ENCODE results near the gene SLC27A1.

Gene SLC27A1

DNA sequence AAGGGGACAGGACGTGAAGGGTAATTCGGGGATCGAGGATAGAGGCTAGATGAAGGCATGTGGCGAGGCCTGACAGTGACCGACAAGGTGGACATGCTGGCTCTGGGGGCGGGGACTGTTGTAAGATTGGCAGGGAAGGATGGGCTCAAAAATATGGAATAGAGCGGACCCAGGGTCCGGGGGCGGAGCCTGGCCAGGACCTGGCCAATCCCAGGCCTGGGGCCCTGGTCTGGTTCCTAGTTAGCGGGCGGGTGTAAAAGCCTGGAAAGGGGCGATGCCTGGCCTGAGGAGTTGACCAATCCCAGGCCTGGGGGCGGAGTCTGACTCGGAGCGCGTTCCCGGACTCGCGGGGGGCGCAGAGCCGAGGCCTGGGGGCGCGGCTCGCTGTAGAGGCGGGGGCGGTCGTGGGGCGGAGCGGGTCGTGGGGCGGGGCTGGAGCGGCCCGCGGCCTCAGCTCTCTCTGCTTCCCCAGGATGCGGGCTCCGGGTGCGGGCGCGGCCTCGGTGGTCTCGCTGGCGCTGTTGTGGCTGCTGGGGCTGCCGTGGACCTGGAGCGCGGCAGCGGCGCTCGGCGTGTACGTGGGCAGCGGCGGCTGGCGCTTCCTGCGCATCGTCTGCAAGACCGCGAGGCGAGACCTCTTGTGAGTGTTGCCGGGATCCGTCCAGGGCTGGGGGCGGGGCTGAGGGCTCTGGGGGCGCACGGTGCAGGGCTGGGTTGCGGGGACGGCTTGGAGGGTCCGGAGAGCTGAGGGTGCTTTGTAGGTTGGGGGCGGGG, at the start of gene SLC27A1:
Gene SLC27A1 (plus strand): TSS at position 457 of the 774 bp plus-strand sequence. CDS start 17 bp downstream, at position 474.
- DNase-seq = peak; percentile 94 to 98

DNA sequence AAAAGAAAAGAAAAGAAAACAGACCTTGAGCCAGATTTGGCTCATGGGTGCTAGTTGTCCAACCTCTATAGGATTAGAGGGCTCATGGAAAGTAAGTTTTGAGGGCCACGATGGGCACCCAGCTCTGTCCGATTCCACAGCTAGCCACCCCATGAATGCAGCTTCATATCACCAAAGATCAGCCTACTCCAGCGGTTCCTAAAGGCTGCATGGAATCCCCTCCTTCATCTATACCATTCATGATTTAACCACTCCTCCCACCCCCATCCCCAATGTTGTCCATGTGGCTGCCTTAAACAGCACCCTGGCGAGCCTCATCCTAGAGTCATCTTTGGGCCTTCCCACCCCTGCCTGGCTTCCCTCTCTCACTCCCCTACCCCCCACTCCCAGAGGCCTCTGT, 48.4 kb upstream of the SLC27A1 start:
- DNase-seq = no peak

DNA sequence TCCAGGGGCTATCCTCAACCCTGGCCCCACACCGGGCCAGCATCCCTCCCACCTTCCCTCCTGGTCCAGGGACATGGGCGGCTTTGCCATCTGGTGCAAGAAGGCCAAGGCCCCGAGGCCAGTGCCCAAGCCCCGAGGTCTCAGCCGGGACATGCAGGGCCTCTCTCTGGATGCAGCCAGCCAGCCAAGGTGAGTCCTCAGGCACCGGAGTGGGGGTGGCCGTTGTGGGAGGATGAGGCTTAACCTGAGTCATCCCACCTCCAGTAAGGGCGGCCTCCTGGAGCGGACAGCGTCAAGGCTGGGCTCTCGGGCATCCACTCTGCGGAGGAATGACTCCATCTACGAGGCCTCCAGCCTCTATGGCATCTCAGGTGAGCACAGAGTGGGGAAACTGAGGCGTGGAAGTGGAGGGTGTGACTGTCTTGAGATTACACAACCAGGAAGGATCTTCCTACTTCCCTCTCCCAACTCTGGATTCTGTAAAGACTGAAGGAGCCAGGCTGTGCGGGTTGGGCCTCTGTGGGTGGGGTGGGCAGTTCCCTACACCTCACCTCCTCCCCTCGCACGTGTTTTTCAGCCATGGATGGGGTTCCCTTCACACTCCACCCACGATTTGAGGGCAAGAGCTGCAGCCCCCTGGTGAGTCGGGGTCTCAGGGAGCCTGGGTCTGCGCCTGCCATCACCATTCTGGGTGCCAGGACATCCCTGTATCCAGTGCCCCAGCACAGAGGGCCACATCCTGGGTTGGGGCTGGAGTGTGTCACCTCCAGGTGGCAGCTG, 46.7 kb upstream of the SLC27A1 start:
- DNase-seq = no peak

DNA sequence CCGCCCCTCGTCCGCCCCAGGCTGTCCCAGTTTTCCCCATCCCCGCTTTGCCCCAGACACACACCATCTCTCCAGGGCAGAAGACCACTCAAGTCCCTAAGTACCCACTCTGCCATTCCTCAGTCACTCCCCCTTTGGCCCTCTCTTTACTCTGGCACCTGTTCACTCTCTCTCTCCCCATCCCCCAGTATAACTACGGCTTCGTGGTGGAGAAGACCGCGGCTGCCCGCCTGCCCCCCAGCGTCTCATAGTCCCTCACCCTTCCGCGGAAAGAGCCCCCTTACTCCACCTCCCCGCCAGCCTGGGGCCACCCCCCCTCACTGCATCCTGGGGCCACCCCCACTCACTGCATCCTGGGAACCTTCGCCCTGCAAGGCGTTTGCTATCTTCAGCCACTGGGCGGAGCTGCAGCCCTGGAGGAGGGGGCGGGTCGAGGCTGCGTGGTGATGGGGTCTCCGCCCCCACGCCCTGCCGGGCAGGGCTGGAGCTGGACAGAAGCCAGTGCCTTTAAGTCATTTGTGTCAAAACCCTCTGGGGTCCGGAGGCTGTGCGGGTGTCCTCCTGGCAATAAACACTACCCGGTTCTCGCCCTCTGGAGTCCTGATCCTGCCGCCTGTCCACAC, 45.5 kb upstream of the SLC27A1 start:
- DNase-seq = peak in 1 of 2 experiments; percentile 38

DNA sequence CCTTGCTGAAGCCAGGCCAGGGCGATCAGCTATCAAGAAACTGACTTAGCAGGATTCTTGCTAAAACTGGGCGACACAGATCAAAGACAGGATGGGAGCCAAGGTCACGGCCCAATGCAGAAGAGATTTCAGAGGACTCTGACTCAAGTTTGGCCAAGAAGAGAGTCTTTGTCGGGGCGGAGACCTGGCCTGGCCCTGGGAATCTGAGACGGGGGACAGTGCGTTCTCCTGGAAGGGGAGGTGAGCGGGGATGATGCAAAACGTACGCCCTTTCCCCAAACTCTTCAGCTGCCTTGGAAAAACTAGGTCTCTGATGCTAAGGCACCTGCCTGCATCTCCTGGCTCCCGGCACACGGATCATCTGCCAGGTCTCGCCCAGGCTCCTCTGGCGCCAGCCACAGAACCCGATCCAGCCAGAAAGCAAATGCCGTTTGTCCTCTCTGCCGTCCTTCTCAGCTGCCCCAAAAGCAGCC, 40.6 kb upstream of the SLC27A1 start:
- DNase-seq = no peak

DNA sequence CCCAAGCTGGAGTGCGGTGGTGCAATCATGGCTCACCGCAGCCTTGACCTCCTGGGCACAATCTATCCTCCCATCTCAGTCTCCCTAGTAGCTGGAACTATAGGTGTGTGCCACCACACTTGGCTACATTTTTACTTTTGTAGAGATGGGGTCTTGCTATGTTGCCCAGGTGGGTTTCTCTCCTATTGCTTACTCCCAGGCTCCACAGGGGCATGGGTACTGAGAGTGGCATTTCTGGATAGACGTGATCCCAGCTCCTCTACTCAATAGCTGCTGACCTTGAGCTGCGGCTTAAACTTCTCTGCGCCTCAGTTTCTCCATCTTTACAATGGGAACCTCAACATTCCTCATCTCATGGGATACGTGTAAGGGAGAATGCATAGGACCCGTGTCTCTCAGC, 38.9 kb upstream of the SLC27A1 start:
- no peak for DNase-seq

DNA sequence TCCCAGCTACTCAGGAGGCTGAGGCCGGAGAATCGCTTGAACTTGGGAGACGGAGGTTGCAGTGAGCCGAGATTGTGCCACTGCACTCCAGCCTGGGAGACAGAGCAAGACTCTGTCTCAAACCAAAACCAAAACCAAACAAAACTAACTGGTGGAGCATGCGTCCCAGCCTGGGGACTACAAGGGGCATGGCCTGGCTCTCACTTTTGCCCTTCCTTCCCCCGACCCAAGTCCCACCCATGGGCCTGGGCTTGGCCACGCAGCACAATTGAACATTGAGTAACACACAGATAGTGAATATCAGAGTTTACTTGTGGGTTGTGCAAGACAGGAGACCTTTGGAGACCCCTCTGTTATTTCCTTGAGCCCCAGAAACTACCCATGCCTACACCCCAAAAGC, 35.1 kb upstream of the SLC27A1 start:
- DNase-seq = no peak

DNA sequence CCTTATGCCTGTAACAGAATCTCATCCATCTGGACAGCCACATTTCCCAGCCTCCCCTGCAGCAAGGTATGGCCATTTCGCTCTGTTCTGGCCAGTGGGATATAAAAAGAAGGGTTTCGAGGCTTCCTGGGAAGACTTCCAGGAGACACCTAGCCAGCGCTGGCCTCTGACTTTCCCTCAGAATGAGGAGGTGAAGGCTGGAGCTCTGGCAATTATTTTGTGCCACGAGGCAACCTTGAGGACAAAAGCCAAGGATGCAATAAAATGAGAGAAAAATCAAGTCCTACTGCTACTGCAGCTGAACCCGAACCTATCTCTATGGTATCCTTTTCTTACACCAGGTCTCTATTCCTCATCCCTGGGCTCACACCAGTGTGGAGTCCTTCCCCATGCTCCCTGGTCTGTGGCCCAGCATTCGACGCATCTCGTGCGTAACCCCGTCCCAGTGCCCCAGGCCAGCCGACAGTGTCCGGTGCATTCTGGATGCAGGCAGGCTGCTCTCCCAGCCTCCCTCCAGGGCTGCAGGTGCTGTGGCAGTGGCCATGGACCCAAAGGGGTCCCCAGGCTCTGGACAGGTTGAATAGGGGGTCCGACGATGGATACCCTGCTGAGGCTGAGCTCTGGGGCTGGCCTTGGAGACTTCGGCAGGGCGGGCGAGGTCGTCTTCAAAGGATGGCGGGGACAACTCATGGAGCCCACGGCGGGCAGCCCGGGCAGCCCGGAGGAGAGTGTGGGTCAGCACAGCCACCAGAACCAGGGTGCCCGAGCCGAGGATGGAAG, 34.0 kb upstream of the SLC27A1 start:
- no peak for DNase-seq

DNA sequence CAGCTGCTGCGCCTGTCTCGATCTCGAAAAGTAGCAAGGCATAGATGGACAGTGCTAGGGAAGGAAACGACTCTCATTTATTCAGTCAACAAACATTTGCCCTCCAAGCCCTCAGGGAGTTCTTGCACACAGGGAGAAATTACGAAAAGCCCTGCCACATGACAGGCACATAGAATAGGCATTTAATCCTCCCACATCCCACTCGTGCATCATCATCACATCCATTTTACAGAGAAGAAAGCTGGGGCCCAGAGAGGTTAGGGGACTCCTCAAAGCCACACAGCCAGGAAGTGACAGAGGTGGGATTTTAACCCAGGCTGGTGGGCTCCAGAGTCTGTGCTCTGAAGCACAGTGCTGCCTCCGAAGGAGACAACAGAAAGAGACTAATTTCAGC, 33.5 kb upstream of the SLC27A1 start:
- DNase-seq = no peak

DNA sequence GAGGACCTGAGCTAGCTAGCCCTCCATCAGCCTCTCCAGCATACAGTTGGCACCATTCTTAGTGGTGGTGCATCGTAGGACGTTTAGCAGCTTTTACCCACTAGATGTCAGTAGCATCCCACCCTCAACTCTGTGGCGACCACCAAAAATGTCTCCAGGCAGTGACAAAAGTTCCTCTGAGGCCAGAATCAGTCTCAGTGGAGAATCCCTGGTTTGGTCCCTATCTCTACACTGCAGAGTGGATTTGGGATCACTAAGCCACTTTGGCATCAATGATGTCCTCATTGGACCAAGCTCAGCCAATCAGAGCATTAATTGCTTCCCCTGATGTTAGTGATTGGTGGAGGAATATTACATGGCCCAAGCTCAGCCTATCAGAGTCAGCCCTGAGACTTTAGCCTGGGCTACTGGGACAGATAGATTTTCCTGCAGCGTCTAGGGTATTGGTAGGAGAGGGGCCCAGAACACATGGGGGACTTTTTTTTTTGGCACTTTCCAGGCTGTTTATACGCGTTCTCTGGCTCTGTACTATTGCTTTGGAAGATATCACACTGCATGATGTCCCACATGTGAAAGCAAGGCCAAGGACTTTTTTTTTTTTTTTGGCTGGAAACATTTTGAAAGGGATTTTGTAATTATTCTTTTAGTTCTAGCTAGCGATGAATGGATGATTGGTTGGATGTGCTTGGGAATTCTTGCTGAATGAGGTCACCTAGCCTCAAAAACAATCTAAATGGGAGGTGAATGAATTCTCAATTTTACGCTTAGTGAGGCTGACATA, 28.9 kb upstream of the SLC27A1 start:
- DNase-seq = peak in 1 of 2 experiments; percentile 25

DNA sequence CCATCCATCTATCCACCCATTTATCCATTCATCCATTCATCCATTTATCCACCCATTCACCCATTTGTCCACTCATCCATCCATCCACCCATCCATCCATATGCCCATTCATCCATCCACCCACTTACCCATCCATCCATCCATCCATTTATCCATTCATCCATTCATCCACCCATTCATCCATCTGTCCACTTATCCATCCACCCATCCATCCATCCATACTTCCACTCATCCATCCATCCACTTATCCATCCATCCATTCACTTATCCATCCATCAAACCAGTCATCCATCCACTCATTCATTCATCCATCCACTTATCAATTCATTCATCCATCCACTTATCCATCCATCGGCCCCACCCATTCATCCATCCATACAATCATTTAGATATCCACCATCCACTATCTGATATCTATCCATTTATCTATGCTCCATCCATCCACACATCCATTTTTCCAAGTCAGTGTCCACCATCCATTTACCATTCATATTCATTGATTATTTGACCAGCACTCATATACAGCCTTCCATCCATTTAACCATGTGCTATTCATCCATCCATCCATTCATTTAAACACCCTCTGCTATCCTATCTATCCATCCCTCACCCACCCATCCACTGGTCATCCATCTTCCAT, 24.7 kb upstream of the SLC27A1 start:
- DNase-seq = no peak

DNA sequence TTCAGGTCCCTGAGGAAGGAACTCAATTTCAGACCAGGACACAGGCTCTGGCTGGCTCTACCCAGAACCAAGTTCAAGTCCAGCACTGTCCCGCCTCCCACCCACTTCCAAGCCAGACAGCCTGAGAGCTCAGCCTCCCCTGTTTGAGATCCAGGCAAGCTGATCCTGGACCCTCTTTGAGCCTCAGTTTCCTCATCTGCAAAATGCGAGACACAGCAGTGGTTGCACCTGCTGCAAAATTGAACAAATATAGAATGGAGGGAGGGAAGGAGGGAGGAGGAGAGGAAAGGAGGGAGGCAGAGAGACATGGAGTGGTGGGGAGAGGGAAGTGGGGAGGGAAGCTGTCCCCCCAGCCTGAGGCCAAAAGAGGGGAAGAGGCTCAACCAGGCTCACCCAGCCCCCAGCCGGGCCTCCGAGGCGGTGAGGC, 22.6 kb upstream of the SLC27A1 start:
- no peak for DNase-seq

DNA sequence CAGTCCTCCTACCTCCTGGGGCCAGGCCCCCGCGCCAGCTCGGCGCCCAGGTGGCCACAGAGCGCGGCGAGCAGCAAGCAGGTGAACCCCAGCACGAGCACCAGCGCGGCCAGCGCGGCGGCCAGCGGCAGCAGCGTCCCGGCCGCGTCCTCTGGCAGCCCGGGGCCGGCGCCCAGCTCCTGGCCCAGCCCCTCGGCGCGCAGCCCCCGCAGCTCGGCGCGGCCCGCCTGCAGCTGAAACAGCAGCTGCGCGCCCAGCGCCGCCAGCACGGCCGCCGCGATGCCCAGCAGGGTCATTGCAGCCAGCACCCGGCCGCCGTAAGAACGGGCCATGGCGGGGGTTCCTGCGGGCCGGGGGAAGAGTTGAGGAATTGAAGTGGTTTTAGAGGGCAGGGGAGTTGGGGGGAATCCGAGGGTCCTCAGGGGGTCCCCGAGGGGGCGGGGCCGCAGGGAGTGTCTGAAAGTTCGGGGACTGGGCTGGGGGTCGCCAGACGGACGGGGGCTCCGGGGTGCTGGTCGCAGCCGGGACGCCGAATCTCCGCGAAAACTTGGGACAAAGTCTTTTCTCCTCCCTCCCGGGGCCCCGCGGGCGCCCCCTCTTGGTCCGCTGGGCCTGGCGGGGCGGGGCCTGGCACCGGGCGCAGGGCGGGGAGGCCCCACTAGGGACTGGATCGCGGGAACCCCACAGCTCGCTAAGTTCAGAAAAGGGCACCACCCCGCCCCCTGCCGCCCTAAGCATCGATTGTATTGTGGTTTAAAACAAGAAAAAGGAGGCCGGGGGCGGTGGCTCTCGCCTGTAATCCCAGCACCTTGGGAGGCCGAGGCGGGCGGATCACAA, 22.0 kb upstream of the SLC27A1 start, which contains the start of gene TMEM221:
Gene TMEM221 (minus strand): TSS at position 538 of the 837 bp plus-strand sequence. CDS start 206 bp downstream, at position 332.
- no peak for DNase-seq

DNA sequence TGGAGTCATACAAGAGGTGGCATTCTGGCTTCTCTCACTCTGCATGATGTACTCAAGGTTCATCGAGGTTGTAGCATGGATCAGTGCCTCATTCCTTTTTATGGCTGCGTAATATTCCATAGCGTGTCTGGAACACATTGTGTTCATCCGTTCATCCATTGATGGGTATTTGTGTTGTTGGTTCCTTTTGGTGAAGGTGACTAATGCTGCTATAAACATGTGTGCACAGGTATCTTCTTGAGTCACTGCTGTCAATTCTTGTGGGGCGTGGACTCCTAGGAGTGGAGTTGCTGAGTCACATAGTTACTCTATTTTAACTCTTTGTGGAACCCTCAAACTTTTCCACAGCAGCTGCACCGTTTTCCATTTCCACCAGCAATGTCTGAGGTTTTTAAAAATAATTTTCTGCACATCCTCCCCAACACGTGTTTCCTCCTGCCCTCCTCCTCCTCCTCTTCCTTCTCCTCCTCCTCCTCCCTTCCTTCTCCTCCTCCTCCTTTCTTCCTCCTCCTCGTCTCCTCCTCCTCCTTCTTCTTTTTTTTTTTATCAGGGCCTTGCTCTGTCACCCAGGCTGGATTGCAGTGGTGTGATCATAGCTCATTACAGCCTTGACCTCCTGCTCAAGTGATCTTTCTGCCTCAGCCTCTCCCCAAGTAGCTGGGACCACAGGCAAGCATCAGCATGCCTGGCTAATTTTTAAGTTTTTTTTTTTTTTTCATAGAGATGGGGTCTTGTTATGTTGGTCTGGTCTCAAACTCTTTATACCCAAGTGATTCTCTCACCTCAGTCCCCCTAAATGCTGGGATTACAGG, 19.9 kb upstream of the SLC27A1 start:
- no peak for DNase-seq

DNA sequence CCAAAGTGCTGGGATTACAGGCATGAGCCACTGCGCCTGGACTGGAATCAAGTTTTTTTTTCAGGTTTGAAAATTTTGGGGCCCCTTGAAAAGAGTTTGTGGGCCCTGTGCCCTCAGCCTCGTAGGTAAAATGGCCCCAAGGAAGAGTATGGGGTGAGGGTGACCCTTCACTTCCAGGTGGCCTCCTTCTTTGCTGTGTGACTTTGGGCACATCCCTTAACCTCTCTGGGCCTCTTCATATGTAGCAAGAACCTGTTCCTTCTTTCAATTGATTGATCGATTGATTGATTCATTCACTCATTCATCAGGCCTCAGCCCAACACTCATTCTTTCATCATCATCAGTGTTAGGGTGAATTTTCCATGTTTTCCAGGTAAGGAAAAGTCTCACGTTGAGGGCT, 18.5 kb upstream of the SLC27A1 start:
- DNase-seq = no peak

DNA sequence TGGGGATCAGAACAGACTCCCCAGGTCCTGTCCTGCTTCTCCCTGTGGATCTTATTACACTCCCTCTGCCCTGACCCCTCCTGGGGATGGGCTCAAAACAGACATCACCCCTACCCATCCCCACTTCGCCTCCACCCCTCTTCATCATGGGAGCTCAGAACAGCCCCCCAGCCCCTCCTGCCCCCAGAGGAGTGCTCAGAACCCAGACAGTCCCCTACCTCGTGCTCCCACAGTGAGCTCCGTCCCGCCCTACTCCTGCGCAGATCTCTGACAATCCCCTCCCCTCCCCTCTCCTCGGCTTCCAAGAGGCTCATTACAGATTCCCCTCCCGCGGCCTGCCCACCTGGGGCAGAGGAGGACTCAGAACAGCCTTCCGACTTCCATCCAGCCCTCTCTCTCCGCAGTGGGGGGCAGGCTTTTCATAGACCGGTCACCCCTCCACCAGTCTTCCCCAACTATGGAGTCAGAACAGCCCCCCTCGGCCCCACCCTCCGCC, 15.7 kb upstream of the SLC27A1 start:
- DNase-seq = no peak

DNA sequence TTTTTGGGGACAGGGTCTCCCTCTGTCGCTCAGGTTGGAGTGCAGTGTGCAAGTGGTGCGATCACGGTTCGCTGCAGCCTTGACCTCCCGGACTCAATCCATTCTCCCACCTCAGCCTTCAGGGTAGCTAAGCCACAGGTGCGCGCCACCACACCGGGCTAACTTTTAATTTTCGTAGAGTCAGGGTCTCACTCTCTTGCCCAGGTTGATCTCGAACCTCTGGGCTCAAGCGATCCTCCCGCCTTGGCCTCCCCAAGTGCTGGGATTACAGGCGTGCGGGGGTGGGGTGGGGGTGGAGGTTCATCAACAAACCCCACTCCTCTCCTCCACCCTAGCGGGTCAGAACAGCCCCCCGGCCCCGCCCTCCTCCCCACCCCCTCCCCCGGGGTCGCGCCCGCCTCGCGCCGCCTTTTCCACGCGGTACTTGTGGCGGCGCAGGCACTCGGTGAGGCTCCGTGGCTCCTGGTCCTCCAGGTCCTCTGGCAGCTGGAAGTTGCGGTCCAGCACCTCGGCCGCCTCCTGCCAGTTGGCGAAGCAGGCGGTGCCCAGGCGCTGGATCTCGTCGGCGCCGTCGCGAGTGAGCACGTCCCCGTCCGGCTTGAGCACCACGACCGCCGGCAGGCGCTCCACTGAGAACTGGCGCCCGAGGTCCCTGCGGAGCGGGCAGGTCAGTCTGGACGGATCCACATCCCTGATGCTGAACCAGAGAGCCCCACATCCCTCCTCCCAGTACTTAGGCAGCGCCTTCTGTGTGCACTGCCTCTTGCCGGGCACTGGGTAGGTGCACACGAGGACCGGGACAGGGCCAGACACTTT, 14.8 kb upstream of the SLC27A1 start:
- DNase-seq = no peak

DNA sequence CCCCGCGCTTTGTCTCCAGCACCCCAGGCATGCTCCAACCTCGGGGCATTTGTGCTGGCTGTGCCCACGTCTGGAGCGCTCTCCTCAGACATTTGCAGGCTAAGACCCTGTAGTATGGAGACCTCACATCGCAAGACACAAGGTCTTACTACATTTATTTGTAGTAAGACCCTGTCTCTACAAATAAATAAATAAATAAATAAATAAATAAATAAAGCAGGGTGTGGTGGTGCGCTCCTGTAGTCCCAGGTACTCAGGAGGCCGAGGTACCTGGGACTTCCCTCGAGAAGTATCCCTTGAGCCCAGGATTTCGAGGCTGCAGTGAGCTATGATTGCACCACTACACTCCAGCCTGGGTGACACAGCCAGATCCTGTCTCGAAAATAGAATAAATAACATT, 14.2 kb upstream of the SLC27A1 start:
- DNase-seq = no peak

Data from SW 1271 (cell line).